ENCODE results near the gene BCL11A.

DNA sequence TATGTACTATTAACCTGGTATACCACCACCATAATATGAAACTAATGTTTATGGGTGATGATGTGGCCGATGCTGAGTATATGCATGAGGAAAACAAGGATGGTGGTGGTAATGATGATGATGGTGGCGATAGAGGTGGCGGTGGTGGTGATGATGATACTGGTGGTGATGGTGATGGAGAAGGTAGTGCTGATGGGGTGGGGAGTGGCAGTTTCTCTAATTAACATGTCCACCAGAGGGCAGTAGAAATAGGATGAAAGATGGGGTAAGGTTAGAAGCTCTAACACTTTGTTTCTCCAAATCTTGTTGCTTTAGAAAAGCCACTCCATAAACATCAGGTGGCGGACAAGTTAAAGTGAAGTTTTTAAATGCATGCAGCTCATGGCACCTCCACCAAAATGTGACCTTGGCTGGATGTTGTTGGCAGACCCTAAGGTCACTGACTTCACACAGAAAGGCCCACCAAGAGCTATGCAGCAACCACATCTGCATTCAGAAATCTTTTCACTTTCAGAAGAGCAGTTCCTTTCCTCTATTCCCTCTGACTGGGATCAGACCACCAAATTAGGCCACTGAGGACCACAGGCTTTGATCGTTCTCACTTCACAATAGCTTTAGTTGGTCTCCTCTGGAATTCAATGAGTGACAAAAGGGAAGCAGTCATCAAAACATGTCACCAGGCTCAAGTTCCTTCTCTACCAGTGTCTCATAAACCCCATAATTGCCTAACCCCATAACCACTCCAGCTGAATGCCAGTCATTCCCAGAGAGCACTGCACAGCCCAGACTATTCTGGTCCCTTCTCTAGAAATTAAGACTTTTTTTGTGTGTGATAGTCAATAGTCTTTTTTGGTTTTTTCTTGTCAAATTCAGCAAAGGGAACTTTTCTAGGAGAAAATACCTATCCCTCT, 7.5 kb upstream of the BCL11A start:
- TF ChIP-seq CTCF (IDR thresholded peaks at IDR 0.05), result peak in 5 of 7 experiments; percentile 20 to 55 (median 51)
- no peak for TF ChIP-seq POLR2A (IDR thresholded peaks at IDR 0.05)
- no peak for TF ChIP-seq POLR2AphosphoS5 (IDR thresholded peaks at IDR 0.05)
